ENCODE measurements around the gene PUS1. TPM values are rescaled to one million over a fixed set of nuclear protein-coding genes. Genes with fewer than 3 reads are reported as not detected.

The PUS1 gene
- total and polyA plus RNA-seq, 2 of the 8 experiments (the other 6 are each of a cell fraction or from before 2014, with no cell fraction given), result 48.1 to 81.2 TPM

DNA sequence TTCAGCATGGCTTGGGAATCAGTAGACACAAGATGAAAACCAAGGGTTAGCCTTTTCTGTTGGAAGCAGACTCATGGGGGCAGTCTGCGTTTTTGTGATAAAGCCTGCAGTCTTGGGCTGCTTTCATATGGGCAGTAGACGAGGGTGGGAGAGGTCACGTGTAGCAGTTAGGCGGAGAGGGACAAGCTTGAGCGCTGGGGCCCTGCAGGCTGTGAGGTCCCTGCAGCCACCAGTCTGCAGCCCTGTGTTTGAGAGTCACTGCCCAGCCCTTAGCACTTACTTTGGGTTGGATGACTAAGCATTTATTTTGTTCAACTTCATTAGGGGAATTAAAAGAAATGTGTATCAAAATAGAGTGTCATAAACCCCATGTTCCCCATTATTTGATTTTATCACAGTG is 57.8 kb downstream of the PUS1 start:
- 83% methylated on average over 5 of the region's 5 CpGs; no CpG with 5 or more reads in 1 of the 2 experiments for WGBS, 2 experiments (ENCODE audit: extremely low coverage in 1 of 2, insufficient coverage in 1 of 2, insufficient read length in 1 of 2, insufficient replicate concordance in 2 of 2, low coverage in 1 of 2, low lambda C conversion rate in 2 of 2, missing lambda C conversion rate in 1 of 2)
- H3K27me3 ChIP-seq (replicated peaks in 1 of 4; ENCODE audit: control insufficient read depth in 3 of 4, extremely low read depth in 1 of 4, insufficient read depth in 3 of 4, low read length in 3 of 4), result no peaks in the 10 kb centered on the region
- H3K23me2 ChIP-seq (ENCODE audit: low read depth, low read length), result no peaks in the 10 kb centered on the region
- no peak overlapping the region for H3K4me3 ChIP-seq (ENCODE audit: extremely low read depth in 1 of 4, insufficient read depth in 2 of 4, low read depth in 3 of 4, low read length in 4 of 4)
- FAIRE-seq (no peak), DNase-seq (ENCODE audit: low read depth in 1 of 2, low spot score in 2 of 2) (no peak)
- 0 out of 2 replicates have a peak overlapping the region, but pooled peaks have one; percentile 17 for H2BK12ac ChIP-seq (ENCODE audit: low read depth, low read length)
- no peak overlapping the region for H3K18ac ChIP-seq (ENCODE audit: extremely low read depth, low read length)
- H3K9ac ChIP-seq (replicated peaks in 1 of 4; ENCODE audit: extremely low read depth in 1 of 4, low read depth in 3 of 4, low read length in 3 of 4), result no peak overlapping the region
- H4K5ac ChIP-seq (ENCODE audit: insufficient read length, low read depth, low read length), result no peak overlapping the region
- H3K4me1 ChIP-seq (replicated peaks in 1 of 4; ENCODE audit: control insufficient read depth in 3 of 4, insufficient read depth in 4 of 4, low read length in 3 of 4), result peaks cover 13 to 27% (median 22%) of the 10 kb centered on the region in 4 experiments
- H4K20me1 ChIP-seq (replicated peaks in 1 of 2; ENCODE audit: control insufficient read depth in 1 of 2, insufficient read depth in 2 of 2, low read length in 2 of 2), result no peaks in the 10 kb centered on the region
- 0 out of 2 replicates have a peak overlapping the region, but pooled peaks have one; percentile 7 for H3K27ac ChIP-seq (ENCODE audit: low read depth, low read length)
- H2BK5ac ChIP-seq (ENCODE audit: low read depth, low read length), result 0 out of 2 replicates have a peak overlapping the region, but pooled peaks have one; percentile 60
- H2AK5ac ChIP-seq (ENCODE audit: low read depth, low read length), result no peak overlapping the region
- H3K4ac ChIP-seq (replicated peaks; ENCODE audit: insufficient read length, low read depth, low read length), result no peak overlapping the region
- H3K79me1 ChIP-seq (ENCODE audit: low read depth, low read length), result no peaks in the 10 kb centered on the region
- H2BK120ac ChIP-seq (replicated peaks; ENCODE audit: low read depth, low read length), result no peak overlapping the region
- H3K23ac ChIP-seq (ENCODE audit: insufficient read length), result no peak overlapping the region
- ChIA-PET POLR2A (ENCODE audit: partially characterized antibody) (interaction anchor here (2.0 to 2.1 kb wide), 2 partner anchors 9 to 57 kb away, joined by 5 to 10 read pairs; no protein-coding TSS in a partner anchor), CTCF (ENCODE audit: partially characterized antibody) (interaction anchor here (1.6 to 4.2 kb wide), 2 partner anchors 10 to 15 kb away, joined by 6 to 17 read pairs; no protein-coding TSS in a partner anchor)
- no peaks in the 10 kb centered on the region for H3K9me3 ChIP-seq (ENCODE audit: insufficient read depth in 2 of 2, low read depth in 1 of 2, low read length in 1 of 2)
- H3K56ac ChIP-seq (replicated peaks; ENCODE audit: insufficient read length, low read depth, low read length), result no peak overlapping the region
- no peak overlapping the region for H3K4me2 ChIP-seq (ENCODE audit: insufficient read depth in 1 of 2, low read depth in 2 of 2, low read length in 2 of 2)
- 0 out of 4 replicates have a peak, but pooled peaks cover 0 to under 1% of the 10 kb centered on the region in 2 experiments for H3K79me2 ChIP-seq (ENCODE audit: control insufficient read depth in 1 of 2, insufficient read depth in 2 of 2, low read length in 2 of 2)
- H2BK20ac ChIP-seq (ENCODE audit: low read length), result no peak overlapping the region; the same call in 1 of the 2 replicates
- H4K8ac ChIP-seq (ENCODE audit: extremely low read depth, insufficient read depth, low read length), result no peak overlapping the region
- no peak overlapping the region for H2BK15ac ChIP-seq (ENCODE audit: low read length)
- TF ChIP-seq MAFK (IDR thresholded peaks at IDR 0.05; ENCODE audit: low read depth, low read length) (0 out of 2 replicates have a peak, but pooled peaks have one; percentile 7), JUND (IDR thresholded peaks at IDR 0.05; ENCODE audit: low read length) (no peak)
- H3K36me3 ChIP-seq (ENCODE audit: control insufficient read depth in 2 of 4, insufficient read depth in 4 of 4, low read length in 3 of 4), result peaks cover 2 to 44% (median 11%) of the 10 kb centered on the region in 4 experiments; a peak in 6 of 8 replicates
- H4K91ac ChIP-seq (replicated peaks; ENCODE audit: insufficient read length, low read length), result no peak overlapping the region
- H3K14ac ChIP-seq (ENCODE audit: insufficient read length), result no peak overlapping the region
- H2AFZ ChIP-seq (ENCODE audit: low read length), result no peak overlapping the region
